ENCODE measurements around the gene YIPF2. TPM values are rescaled to one million over a fixed set of nuclear protein-coding genes. Genes with fewer than 3 reads are reported as not detected.
A peak's percentile ranks its signal among the peaks of the same experiment; 100 is the strongest.

The YIPF2 gene
- total RNA-seq, 2 experiments from 2014 or later = 23.8 to 26.0 TPM

- H3K27ac Mint-ChIP-seq = no peak overlapping the region
- H3K4me3 Mint-ChIP-seq = no peak overlapping the region
- ChIA-PET CTCF (interaction anchor here (0.6 kb wide), 1 partner anchor 37 kb away, joined by 3 read pairs; no protein-coding TSS in a partner anchor), POLR2A (no interaction called here)
- no peaks in the 10 kb centered on the region for H3K4me1 Mint-ChIP-seq
- no peaks in the 10 kb centered on the region for H3K27me3 Mint-ChIP-seq
- no peak for DNase-seq
- no peaks in the 10 kb centered on the region for H3K9me3 Mint-ChIP-seq
- H3K36me3 Mint-ChIP-seq (ENCODE audit: low read depth) = peaks cover 5% of the 10 kb centered on the region
Measured at GRCh38 chr19:10915130-10916091, 13.0 kb downstream of the YIPF2 start.

DNA sequence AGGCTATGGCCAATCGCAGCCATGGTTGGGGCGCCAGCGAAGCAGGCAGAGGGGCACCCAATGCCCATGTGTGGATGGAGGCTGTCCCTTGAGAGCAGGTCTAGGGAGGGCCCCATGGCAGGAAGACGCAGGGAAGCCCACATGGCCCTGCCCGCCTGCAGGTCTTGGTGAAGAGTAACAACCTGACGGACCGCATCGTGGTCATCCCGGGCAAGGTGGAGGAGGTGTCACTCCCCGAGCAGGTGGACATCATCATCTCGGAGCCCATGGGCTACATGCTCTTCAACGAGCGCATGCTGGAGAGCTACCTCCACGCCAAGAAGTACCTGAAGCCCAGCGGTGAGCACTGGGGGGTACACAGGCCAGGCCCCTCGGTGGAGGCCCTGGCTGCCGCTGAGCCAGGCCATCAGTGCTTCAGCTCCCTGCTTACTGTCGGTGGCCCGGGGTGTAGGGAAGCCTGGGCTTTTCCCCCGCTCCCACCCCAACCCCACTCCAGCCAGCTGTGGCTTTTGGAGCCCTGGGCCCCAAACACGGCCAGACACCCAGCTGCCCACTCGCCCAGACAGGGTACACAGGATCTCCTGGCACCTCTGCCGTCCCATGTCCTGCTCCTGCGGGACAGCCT lies 14.6 kb downstream of the YIPF2 start:
- no peaks in the 10 kb centered on the region for H3K4me1 Mint-ChIP-seq
- ChIA-PET CTCF (no interaction called here), POLR2A (no interaction called here)
- no peaks in the 10 kb centered on the region for H3K27me3 Mint-ChIP-seq
- no peak overlapping the region for H3K4me3 Mint-ChIP-seq
- DNase-seq = no peak
- H3K36me3 Mint-ChIP-seq (ENCODE audit: low read depth) = peaks cover 5% of the 10 kb centered on the region
- H3K9me3 Mint-ChIP-seq = no peaks in the 10 kb centered on the region
- no peak overlapping the region for H3K27ac Mint-ChIP-seq

DNA sequence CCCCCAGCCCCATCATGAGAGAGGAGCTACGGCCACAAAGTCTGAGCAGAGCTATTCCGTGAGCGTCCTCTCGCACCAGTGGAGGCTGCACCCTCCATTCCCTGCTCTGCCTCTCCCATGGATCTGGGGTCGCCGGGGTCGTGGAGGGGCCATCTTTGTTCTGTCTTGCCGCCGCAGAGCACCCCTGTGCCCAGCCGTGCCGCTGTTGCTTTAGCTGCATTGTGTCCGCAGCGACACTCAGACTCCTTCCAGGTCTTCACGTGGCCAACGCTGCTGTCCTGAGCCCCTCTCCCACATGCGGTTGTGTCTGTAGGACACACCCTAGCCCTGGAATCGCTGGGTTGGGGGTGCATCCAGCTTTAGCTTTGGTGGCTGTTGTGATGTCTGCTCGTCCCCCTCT lies 15.8 kb downstream of the YIPF2 start:
- POLR2A ChIA-PET = no interaction called here
- no peak overlapping the region for H3K27ac Mint-ChIP-seq
- H3K36me3 Mint-ChIP-seq (ENCODE audit: low read depth) = peaks cover 5% of the 10 kb centered on the region
- H3K27me3 Mint-ChIP-seq = no peaks in the 10 kb centered on the region
- H3K4me3 Mint-ChIP-seq = no peak overlapping the region
- no peaks in the 10 kb centered on the region for H3K9me3 Mint-ChIP-seq
- CTCF ChIA-PET = interaction anchor here (0.6 to 1.4 kb wide), 2 partner anchors 49 to 169 kb away, joined by 3 read pairs; no protein-coding TSS in a partner anchor
- H3K4me1 Mint-ChIP-seq = no peaks in the 10 kb centered on the region
- DNase-seq = no peak

DNA sequence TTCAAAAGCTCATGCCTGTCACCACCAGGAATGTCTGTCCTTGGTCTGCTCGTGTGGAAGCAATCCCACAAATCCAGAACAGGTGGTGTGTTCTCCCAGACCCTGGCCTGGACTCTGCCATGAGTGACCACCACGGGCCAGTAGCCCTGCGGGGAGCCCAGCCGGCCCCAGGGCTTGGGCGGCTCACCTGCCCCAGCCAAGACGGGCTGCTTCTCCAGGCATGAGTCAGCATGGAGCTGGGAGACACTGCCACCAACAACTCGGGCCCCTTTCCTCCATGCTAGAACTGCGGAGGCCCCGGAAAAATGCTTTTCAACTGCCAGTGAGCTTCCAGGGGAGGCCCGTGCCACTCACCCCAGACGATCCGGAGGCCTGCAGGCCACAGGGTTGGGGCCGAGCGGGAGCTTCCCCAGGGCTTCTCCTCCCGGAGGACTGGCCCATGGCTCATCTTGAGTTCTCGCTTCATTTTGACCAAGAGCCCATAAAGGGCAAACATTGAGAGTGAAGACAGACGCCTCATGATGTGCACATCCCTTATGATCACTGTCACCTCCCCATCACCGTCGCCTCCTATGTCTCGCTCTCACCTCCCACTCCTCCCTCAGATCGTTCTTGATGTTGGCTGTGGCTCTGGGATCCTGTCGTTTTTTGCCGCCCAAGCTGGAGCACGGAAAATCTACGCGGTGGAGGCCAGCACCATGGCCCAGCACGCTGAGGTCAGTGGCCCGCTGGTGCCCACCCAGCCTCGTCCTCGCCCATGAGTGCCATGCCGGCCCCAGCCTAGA lies 16.7 kb downstream of the YIPF2 start:
- no peaks in the 10 kb centered on the region for H3K9me3 Mint-ChIP-seq
- ChIA-PET POLR2A (no interaction called here), CTCF (interaction anchor here (1.4 kb wide), 1 partner anchor 48 kb away, joined by 3 read pairs; no protein-coding TSS in a partner anchor)
- no peaks in the 10 kb centered on the region for H3K27me3 Mint-ChIP-seq
- H3K4me3 Mint-ChIP-seq = no peak overlapping the region
- DNase-seq = no peak
- H3K4me1 Mint-ChIP-seq = no peaks in the 10 kb centered on the region
- no peak overlapping the region for H3K27ac Mint-ChIP-seq
- H3K36me3 Mint-ChIP-seq (ENCODE audit: low read depth) = peaks cover 5% of the 10 kb centered on the region

DNA sequence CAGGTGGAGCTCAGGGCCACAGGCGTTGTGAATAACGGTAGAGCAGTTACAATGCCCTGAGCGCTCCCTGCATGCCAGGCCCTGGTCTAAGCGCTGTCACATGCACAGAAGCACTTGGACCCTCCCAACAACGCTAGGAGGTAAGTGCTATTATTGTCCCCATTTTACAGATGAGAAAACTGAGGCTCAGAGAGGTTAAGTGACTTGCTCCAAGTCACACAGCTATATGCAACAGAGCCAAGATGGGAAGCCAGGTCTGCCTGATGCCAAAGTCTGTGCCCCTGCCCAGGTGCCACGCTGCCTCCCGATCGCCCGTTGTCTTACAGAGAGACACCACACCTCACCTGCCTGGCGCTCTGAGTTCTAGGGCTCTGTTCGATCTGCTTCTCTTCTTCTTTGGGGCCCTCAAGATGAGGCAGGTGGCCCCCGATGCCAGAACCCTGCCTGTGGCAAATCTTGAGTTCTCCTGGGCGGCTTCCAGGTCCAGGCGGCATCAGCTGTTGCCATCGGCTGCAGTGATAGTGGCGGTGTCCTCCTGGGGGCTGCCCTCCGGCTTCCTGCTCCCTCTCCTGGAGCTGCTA lies 20.0 kb downstream of the YIPF2 start:
- no peak overlapping the region for H3K4me3 Mint-ChIP-seq
- H3K4me1 Mint-ChIP-seq = no peaks in the 10 kb centered on the region
- DNase-seq = no peak
- no peaks in the 10 kb centered on the region for H3K9me3 Mint-ChIP-seq
- H3K36me3 Mint-ChIP-seq (ENCODE audit: low read depth) = peaks cover 5% of the 10 kb centered on the region
- ChIA-PET CTCF (interaction anchor here (0.6 kb wide), 1 partner anchor 28 kb away, joined by 3 read pairs; no protein-coding TSS in a partner anchor), POLR2A (no interaction called here)
- no peak overlapping the region for H3K27ac Mint-ChIP-seq
- H3K27me3 Mint-ChIP-seq = no peaks in the 10 kb centered on the region

- ChIA-PET CTCF (interaction anchor here (0.6 kb wide), 1 partner anchor 29 kb away, joined by 3 read pairs; no protein-coding TSS in a partner anchor), POLR2A (no interaction called here)
- Mint-ChIP-seq H3K4me3 (no peak overlapping the region), H3K27ac (no peak overlapping the region), H3K4me1 (no peaks in the 10 kb centered on the region), H3K9me3 (peaks cover 3% of the 10 kb centered on the region), H3K36me3 (ENCODE audit: low read depth) (peaks cover 7% of the 10 kb centered on the region), H3K27me3 (no peaks in the 10 kb centered on the region)
- no peak for DNase-seq
Measured at GRCh38 chr19:10907925-10908324, 20.5 kb downstream of the YIPF2 start.

DNA sequence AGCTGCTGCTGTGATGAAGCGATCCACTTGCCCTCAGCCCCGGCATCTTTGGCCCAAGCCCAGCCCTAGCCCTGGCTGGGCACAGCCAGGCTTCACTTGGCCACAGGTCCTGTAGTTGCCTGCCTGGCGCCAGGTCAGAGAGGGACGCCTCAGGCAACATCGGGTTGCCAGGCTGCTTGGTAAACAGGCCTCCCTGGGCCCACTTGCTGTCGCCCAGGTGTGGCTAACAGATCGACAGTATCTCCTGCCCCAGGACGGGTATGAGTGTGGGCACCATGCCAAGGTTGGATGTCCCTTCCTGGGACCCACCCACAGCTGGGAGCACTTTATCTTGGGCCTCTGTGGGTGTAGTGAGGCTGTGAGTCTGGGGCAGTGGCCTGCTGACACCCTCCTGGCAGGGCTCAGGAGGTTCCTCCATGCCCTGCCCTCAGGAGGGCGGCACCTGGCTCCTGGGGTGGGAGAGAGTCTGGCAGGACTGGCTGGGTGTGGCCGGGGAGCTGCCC lies 29.2 kb downstream of the YIPF2 start:
- ChIA-PET POLR2A (no interaction called here), CTCF (interaction anchor here (0.6 to 0.7 kb wide), 2 partner anchors 31 to 425 kb away, joined by 3 to 5 read pairs; no protein-coding TSS in a partner anchor)
- Mint-ChIP-seq H3K27ac (no peak overlapping the region), H3K4me1 (peaks cover 13% of the 10 kb centered on the region), H3K27me3 (no peaks in the 10 kb centered on the region), H3K36me3 (ENCODE audit: low read depth) (peaks cover 3% of the 10 kb centered on the region), H3K4me3 (no peak overlapping the region), H3K9me3 (peaks cover 5% of the 10 kb centered on the region)
- DNase-seq = no peak

- DNase-seq = no peak
- no peak overlapping the region for H3K4me3 Mint-ChIP-seq
- no peak overlapping the region for H3K27ac Mint-ChIP-seq
- H3K4me1 Mint-ChIP-seq = peaks cover 13% of the 10 kb centered on the region
- peaks cover 3% of the 10 kb centered on the region for H3K36me3 Mint-ChIP-seq (ENCODE audit: low read depth)
- no peaks in the 10 kb centered on the region for H3K27me3 Mint-ChIP-seq
- peaks cover 5% of the 10 kb centered on the region for H3K9me3 Mint-ChIP-seq
- ChIA-PET CTCF (interaction anchor here (0.6 to 0.7 kb wide), 2 partner anchors 30 to 426 kb away, joined by 3 to 5 read pairs; no protein-coding TSS in a partner anchor), POLR2A (no interaction called here)
Measured at GRCh38 chr19:10898633-10899032, 29.8 kb downstream of the YIPF2 start.

- Mint-ChIP-seq H3K4me3 (no peak overlapping the region), H3K36me3 (ENCODE audit: low read depth) (no peaks in the 10 kb centered on the region), H3K4me1 (peaks cover 13% of the 10 kb centered on the region), H3K9me3 (no peaks in the 10 kb centered on the region), H3K27ac (peak overlapping the region; percentile 44), H3K27me3 (no peaks in the 10 kb centered on the region)
- DNase-seq = peak; percentile 22
- POLR2A ChIA-PET = no interaction called here
- CTCF ChIA-PET = no interaction called here
Measured at GRCh38 chr19:10896851-10897526, 31.4 kb downstream of the YIPF2 start.

- H3K4me1 Mint-ChIP-seq = peaks cover 13% of the 10 kb centered on the region
- H3K27me3 Mint-ChIP-seq = no peaks in the 10 kb centered on the region
- POLR2A ChIA-PET = no interaction called here
- no peak overlapping the region for H3K27ac Mint-ChIP-seq
- DNase-seq = no peak
- H3K36me3 Mint-ChIP-seq (ENCODE audit: low read depth) = no peaks in the 10 kb centered on the region
- no peak overlapping the region for H3K4me3 Mint-ChIP-seq
- CTCF ChIA-PET = no interaction called here
- no peaks in the 10 kb centered on the region for H3K9me3 Mint-ChIP-seq
Measured at GRCh38 chr19:10895920-10896319, 32.5 kb downstream of the YIPF2 start.

- CTCF ChIA-PET = no interaction called here
- POLR2A ChIA-PET = no interaction called here
- H3K36me3 Mint-ChIP-seq (ENCODE audit: low read depth) = no peaks in the 10 kb centered on the region
- no peaks in the 10 kb centered on the region for H3K9me3 Mint-ChIP-seq
- H3K4me3 Mint-ChIP-seq = no peak overlapping the region
- H3K27ac Mint-ChIP-seq = no peak overlapping the region
- DNase-seq = no peak
- H3K4me1 Mint-ChIP-seq = peaks cover 13% of the 10 kb centered on the region
- no peaks in the 10 kb centered on the region for H3K27me3 Mint-ChIP-seq
Measured at GRCh38 chr19:10895363-10895762, 33.1 kb downstream of the YIPF2 start.

DNA sequence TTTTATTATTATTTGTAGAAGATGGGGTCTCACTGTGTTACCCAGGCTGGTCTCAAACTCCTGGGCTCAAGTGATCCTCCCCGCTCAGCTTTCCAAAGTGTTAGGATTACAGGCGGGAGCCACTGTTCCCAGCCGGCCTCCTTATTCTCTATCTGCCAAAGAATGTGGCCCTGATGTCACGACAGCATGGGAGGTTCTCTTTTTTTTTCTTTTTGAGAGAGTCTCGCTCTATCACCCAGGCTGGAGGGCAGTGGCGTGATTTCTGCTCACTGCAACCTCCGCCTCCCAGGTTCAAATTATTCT lies 33.6 kb downstream of the YIPF2 start:
- peaks cover 13% of the 10 kb centered on the region for H3K4me1 Mint-ChIP-seq
- CTCF ChIA-PET = no interaction called here

More for the DNA sequence above, 33.6 kb downstream of the YIPF2 start:
- no peaks in the 10 kb centered on the region for H3K9me3 Mint-ChIP-seq
- H3K27ac Mint-ChIP-seq = no peak overlapping the region
- H3K36me3 Mint-ChIP-seq (ENCODE audit: low read depth) = no peaks in the 10 kb centered on the region
- H3K4me3 Mint-ChIP-seq = no peak overlapping the region
- POLR2A ChIA-PET = no interaction called here
- no peaks in the 10 kb centered on the region for H3K27me3 Mint-ChIP-seq
- DNase-seq = no peak

Measured in activated CD4-positive, alpha-beta memory T cell treated with anti-CD3 and anti-CD28 coated beads, Interleukin-2, amount 10 ng/mL, durations not matched to agents 7 days and 5 days (primary cell).